Amygdala (tissue), 56 donors: ENCODE results near the gene STARD5.
"Not testable (repeated sequence)": the region's sequence is repeated elsewhere in the genome, so short reads cannot be mapped to it uniquely, and the experiment has no call there.

Source experiments
- DNase-seq, 56 donors: peaks; one replicate each; lab custom pipeline; 2025; lab: John Stamatoyannopoulos, UW

STARD5 gene

GRCh38 chr15:81338170-81339007, 14.4 kb upstream of the STARD5 start:
- no peak for DNase-seq

DNA sequence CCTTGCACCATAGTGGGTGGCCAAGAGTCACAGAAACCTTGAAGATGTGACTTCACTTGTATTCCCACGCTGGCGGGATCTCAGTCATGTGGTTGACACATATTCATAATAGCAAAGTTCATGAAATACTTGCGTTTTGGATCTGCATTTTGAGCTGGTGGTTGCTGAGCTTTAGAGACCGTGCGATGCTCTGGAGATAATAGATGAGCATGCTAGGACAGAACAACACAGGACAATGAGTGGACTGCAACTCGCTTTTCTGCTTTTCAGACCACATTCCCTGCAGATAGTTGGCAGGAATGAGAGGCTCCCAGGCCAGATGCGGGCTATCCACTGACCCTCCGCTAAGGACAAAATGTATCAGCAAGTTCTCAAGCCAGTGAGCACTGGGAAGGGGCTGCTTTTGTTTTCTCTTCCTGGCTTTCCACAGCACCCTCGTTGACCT, 13.8 kb upstream of the STARD5 start:
- no peak for DNase-seq

GRCh38 chr15:81337241-81337640, 13.3 kb upstream of the STARD5 start:
- DNase-seq, result no peak

- no peak for DNase-seq
These were observed 12.6 kb upstream of the STARD5 start for GRCh38 chr15:81336568-81336967.

GRCh38 chr15:81335631-81336030, 11.7 kb upstream of the STARD5 start:
- DNase-seq, result no peak

- DNase-seq, result no peak
These were observed 11.0 kb upstream of the STARD5 start for GRCh38 chr15:81334768-81335435.

DNA sequence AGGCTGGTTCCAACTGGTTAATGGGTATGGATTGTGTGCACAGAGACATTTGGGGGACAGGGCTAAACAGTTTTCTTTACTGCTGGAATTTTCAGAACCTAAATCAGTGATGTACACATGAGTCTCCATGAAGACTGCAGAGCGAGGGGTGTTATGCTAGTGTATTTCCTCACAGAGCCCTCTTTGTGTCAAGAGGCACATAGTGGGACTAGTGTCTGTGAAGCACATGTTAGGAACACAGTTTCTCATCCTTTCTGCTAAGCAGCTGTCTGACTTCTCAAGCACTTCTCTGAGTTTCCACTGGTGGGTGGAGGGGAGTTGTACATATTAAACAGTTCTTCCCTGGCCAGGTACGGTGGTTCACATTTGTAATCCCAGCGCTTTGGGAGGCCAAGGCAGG, 9.4 kb upstream of the STARD5 start:
- DNase-seq, result no peak

DNA sequence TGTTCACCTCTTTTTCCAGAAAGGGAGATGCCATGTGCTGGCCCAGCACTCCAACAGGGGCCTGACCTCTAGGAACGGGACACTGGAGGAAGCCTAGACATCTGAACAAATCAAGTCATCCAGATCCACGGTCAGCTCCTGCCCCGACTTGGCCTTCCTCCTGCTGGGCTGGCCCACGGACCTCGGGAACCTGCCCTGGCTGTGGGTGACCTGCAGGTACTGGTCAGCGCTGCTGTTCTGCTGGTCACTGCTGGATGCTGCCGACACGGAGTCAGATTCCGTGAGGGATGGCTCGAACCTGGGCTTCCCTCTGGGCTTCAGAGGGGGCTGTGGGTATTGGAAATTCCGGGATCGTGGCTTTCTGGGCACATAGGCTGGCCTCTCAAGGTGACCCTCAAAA, 8.4 kb upstream of the STARD5 start:
- no peak for DNase-seq

DNA sequence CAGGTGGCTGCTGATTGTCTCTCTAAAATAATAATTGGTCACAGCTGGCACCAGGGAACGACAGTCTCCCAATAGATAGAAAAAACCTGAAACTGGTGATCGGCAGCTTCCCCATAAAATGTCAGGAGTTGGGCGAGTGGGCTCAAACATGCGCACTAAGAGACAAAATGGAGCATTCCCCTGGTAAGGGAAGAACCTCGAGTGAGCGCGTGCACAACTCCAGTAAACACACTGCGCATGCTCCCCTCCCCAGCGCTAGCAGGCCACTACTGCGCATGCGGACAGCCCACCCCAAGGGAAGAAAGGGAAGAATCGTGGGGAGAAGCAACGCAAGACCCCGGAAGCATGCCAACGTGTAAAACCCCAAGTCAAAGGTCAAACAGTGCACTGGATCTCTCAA, 7.7 kb upstream of the STARD5 start:
- DNase-seq, result no peak

GRCh38 chr15:81331141-81331540, 7.2 kb upstream of the STARD5 start:
- not testable (repeated sequence) for DNase-seq

DNA sequence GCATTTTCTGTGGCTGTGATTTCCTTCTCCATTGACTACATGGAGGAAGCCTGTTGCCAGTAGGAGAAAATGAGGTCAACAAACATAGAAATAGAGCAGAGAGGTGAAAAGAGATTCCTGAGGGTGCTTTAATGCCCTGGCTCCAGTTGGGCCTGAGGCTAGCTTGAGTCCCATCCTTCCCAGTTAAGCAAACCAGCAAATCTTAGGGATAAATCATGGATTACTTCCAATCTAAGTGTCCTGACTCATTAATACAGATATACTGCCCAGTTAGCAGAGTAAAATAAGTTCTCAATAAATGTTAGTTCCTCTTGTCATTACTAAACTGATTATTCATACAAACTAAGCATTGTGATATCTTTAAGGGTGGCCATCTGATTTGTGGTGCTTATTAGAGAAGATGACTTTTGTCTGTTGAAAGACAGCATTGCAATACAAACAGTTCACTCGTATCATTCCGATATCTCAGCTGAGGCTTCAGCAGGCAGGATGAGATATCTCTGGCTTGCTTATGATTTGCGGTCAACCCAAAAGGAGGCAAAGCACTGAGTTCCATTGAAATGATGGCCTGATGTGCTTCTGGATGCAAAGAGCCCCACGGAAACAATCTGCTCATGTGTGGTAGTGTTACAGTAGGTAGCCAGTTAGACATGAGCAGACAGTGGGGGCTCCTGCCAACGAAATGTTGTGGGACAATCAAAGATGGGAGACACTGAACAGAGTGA, 6.6 kb upstream of the STARD5 start:
- no peak for DNase-seq

GRCh38 chr15:81329446-81329845, 5.5 kb upstream of the STARD5 start:
- DNase-seq, result no peak

- DNase-seq, result no peak
These were observed 3.6 kb upstream of the STARD5 start for GRCh38 chr15:81327516-81327915.

- no peak for DNase-seq
These were observed 2.7 kb upstream of the STARD5 start for GRCh38 chr15:81326466-81327212.

- DNase-seq, result no peak
These were observed 390 bp downstream of the STARD5 start for GRCh38 chr15:81323559-81323943.

GRCh38 chr15:81322676-81323253, 1.2 kb downstream of the STARD5 start:
- DNase-seq, result no peak

- no peak for DNase-seq
These were observed 2.3 kb downstream of the STARD5 start for GRCh38 chr15:81321667-81322066.

DNA sequence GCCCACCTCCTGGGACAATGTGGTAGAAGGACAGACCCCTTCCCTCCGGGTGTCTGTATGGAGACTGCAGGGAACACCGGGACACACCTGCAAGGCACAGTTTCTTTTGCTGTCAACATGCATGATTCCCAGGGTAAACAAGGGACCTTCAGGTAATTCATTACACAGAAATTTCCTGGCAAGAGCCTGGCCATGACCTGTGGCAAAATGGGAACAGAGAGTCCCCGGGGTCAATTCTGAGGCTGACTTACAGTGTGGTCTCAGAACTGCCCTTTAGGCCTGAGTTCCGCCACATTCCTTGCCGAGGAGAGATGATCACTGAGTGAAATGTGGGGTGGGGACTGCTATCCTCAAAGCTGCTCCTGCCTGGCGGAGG, 6.3 kb downstream of the STARD5 start:
- no peak for DNase-seq

DNA sequence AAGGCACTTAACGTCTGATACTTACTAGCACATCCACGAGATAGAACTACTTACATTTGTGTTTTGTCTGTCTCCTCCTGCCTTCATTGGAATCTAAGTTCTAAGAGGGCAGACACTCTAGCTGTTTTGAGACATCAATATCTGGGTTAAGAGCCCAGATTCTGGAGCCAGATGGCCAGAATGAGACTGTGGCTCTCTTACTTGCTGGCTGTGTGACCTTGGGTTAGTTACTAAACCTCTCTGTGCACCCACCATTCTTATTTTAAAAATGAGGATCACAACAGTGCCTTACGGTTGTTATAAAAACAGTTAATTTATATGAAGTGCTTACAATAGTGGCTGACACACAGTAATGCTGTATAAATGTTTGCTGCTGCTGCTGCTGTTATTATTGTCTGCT, 7.7 kb downstream of the STARD5 start:
- DNase-seq, result no peak

GRCh38 chr15:81315452-81316175, 8.3 kb downstream of the STARD5 start:
- DNase-seq, result no peak
